Lower lobe of right lung (tissue), 2 donors: ENCODE measurements around the gene IVNS1ABP. TPM values are rescaled to one million over a fixed set of nuclear protein-coding genes. Genes with fewer than 3 reads are reported as not detected.

Experiments
- ATAC-seq, 2 donors: fragments of 200-7000 bp; cut with Tn5 transposase; one replicate each; pipeline ENCODE4 v1.9.1; 2020 to 2022; ENCODE audit warnings: mild to moderate bottlenecking in 2 of 2, moderate library complexity in 2 of 2
- DNase-seq: peaks from one replicate; pipeline ENCODE4 v3.0.0-alpha.2; 2020
- H3K27ac ChIP-seq: fragments of 200-600 bp; one replicate; pipeline ENCODE4 v1.8.0; 2022
- H3K27me3 ChIP-seq: fragments of 200-600 bp; one replicate; pipeline ENCODE4 v1.8.0; 2022; ENCODE audit warnings: low read depth
- H3K36me3 ChIP-seq: fragments of 200-600 bp; one replicate; pipeline ENCODE4 v1.8.0; 2022; ENCODE audit warnings: mild to moderate bottlenecking
- H3K4me1 ChIP-seq: fragments of 200-600 bp; one replicate; pipeline ENCODE4 v1.8.0; 2022
- H3K4me3 ChIP-seq: fragments of 200-600 bp; one replicate; pipeline ENCODE4 v1.8.0; 2022; ENCODE audit warnings: mild to moderate bottlenecking
- H3K9me3 ChIP-seq: fragments of 200-600 bp; one replicate; pipeline ENCODE4 v1.8.0; 2022
- CTCF ChIP-seq: fragments of 200-600 bp; IDR thresholded peaks from one replicate; pipeline ENCODE4 v1.8.0; 2022; ENCODE audit warnings: antibody characterized with exemption, mild to moderate bottlenecking
- intact Hi-C: fragments of 100-400 bp; cut with DNase I; formaldehyde crosslinking; loops from one replicate; pipeline ENCODE4 v1.11.0; 2022
- total RNA-seq: library from RNA; stranded (reverse); fragmentation: NEBNext Ultra II Directional; extraction: Animal tissue kit (Norgen Biotek cat#: 25700); gene quantifications from one replicate; pipeline ENCODE4 v1.2.1, GENCODE V29; 2021
- donor health status: DM: no; HTN: yes; CAD: no; lungs with severe emphysema.

The IVNS1ABP gene
- total RNA-seq, 1 donor from 2014 or later, result 79.9 TPM

- Histone ChIP-seq H3K27ac (no peak overlapping the region), H3K4me3 (no peak overlapping the region), H3K4me1 (peaks cover 12% of the 10 kb centered on the region), H3K27me3 (no peaks in the 10 kb centered on the region), H3K9me3 (no peaks in the 10 kb centered on the region), H3K36me3 (no peaks in the 10 kb centered on the region)
- TF ChIP-seq CTCF, result no peak
- no peak for ATAC-seq
- intact Hi-C loops, result no loop called here
- DNase-seq, result no peak
These were observed 25.0 kb upstream of the IVNS1ABP start for GRCh38 chr1:185342017-185342416.

GRCh38 chr1:185341196-185341781, 24.2 kb upstream of the IVNS1ABP start:
- H3K4me1 ChIP-seq, result peaks cover 12% of the 10 kb centered on the region
- ATAC-seq, result no peak
- H3K4me3 ChIP-seq, result no peak overlapping the region

GRCh38 chr1:185338719-185339622, 21.9 kb upstream of the IVNS1ABP start:
- peak; percentile 86 to 88 for ATAC-seq
- peak; percentile 64 for DNase-seq
- Histone ChIP-seq H3K4me3 (no peak overlapping the region), H3K4me1 (peaks cover 12% of the 10 kb centered on the region), H3K27ac (peak overlapping the region; percentile 51), H3K36me3 (no peaks in the 10 kb centered on the region), H3K9me3 (no peaks in the 10 kb centered on the region), H3K27me3 (no peaks in the 10 kb centered on the region)
- no peak for TF ChIP-seq CTCF
- intact Hi-C loops, result no loop called here

More at GRCh38 chr1:185341196-185341781, 24.2 kb upstream of the IVNS1ABP start:
- intact Hi-C loops, result no loop called here
- Histone ChIP-seq H3K27ac (no peak overlapping the region), H3K36me3 (no peaks in the 10 kb centered on the region), H3K27me3 (no peaks in the 10 kb centered on the region), H3K9me3 (no peaks in the 10 kb centered on the region)
- no peak for TF ChIP-seq CTCF
- DNase-seq, result no peak

- no peaks in the 10 kb centered on the region for H3K27me3 ChIP-seq
- H3K9me3 ChIP-seq, result no peaks in the 10 kb centered on the region
- H3K4me3 ChIP-seq, result no peak overlapping the region
- ATAC-seq (peak; percentile 37 to 40), DNase-seq (no peak)
- intact Hi-C loops, result no loop called here
- no peak for TF ChIP-seq CTCF
- H3K36me3 ChIP-seq, result no peaks in the 10 kb centered on the region
- peaks cover 12% of the 10 kb centered on the region for H3K4me1 ChIP-seq
- H3K27ac ChIP-seq, result no peak overlapping the region
These were observed 20.2 kb upstream of the IVNS1ABP start for GRCh38 chr1:185337246-185337645.

- no peak for TF ChIP-seq CTCF
- intact Hi-C loops, result no loop called here
- ATAC-seq (no peak), DNase-seq (no peak)
- no peaks in the 10 kb centered on the region for H3K36me3 ChIP-seq
- H3K4me1 ChIP-seq, result peaks cover 12% of the 10 kb centered on the region
- no peaks in the 10 kb centered on the region for H3K9me3 ChIP-seq
- H3K4me3 ChIP-seq, result no peak overlapping the region
- no peak overlapping the region for H3K27ac ChIP-seq
- H3K27me3 ChIP-seq, result no peaks in the 10 kb centered on the region
These were observed 17.1 kb upstream of the IVNS1ABP start for GRCh38 chr1:185334182-185334581.
